Endothelial cell of umbilical vein (primary cell): ENCODE data around the gene ANKHD1.

Experiments used
- CTCF ChIP-seq, 2 donors: IDR thresholded peaks; 1 replicate in 1 of 2; 2 replicates in 1 of 2; pipeline ENCODE4 v1.5.1; 2011; ENCODE audit warnings: low read length in 2 of 2, mild to moderate bottlenecking in 2 of 2, moderate library complexity in 2 of 2, control low read depth in 1 of 2, inconsistent platforms in 1 of 2, low read depth in 1 of 2; ENCODE audit not compliant: insufficient read depth in 1 of 2; ENCODE audit errors: extremely low read depth in 1 of 2
- EZH2 ChIP-seq: IDR thresholded peaks from 2 replicates; pipeline ENCODE4 v1.6.1; 2012; ENCODE audit warnings: borderline replicate concordance, low read depth, mild to moderate bottlenecking, moderate library complexity, low read length, inconsistent platforms; ENCODE audit not compliant: severe bottlenecking
- JUN ChIP-seq: IDR thresholded peaks from 2 replicates; pipeline ENCODE4 v1.6.1; 2011; ENCODE audit warnings: borderline replicate concordance, low read depth; ENCODE audit not compliant: insufficient read length, insufficient read depth
- POLR2A ChIP-seq: IDR thresholded peaks from 2 replicates; pipeline ENCODE4 v1.6.1; 2012; ENCODE audit warnings: low read depth, mild to moderate bottlenecking, control low read depth, low read length
- POLR2AphosphoS5 ChIP-seq: IDR thresholded peaks from 2 replicates; pipeline ENCODE4 v1.6.1; 2012; ENCODE audit warnings: low read depth, mild to moderate bottlenecking, control low read depth, low read length, moderate library complexity; ENCODE audit not compliant: insufficient read depth

- TF ChIP-seq CTCF (IDR thresholded peaks at IDR 0.05; ENCODE audit: extremely low read depth in 1 of 2, insufficient read depth in 1 of 2, low read depth in 1 of 2, low read length in 2 of 2) (no peak), EZH2 (no peak), POLR2AphosphoS5 (no peak), POLR2A (no peak), JUN (no peak)
Observed at GRCh38 chr5:140383300-140383699, 18.3 kb upstream of the ANKHD1 start.
